ENCODE data around the gene WDR70.

WDR70 gene

GRCh38 chr5:37569466-37569865 is 190.3 kb downstream of the WDR70 start:
- Histone ChIP-seq H2AFZ (ENCODE audit: low read depth, low read length, severe bottlenecking) (no peak overlapping the region), H3K79me2 (ENCODE audit: insufficient read depth, low read length) (no peaks in the 10 kb centered on the region), H3K4me2 (ENCODE audit: low read depth, low read length, poor library complexity, severe bottlenecking) (no peak overlapping the region), H3F3A (ENCODE audit: insufficient read depth) (no peaks in the 10 kb centered on the region; the same call in 1 of the 2 replicates), H3K4me3 (ENCODE audit: insufficient read depth, low read length, poor library complexity, severe bottlenecking) (no peak overlapping the region), H4K20me1 (ENCODE audit: low read depth, low read length) (no peaks in the 10 kb centered on the region), H3K27ac (ENCODE audit: low read depth, low read length) (no peak overlapping the region), H3K36me3 (ENCODE audit: low read length) (no peaks in the 10 kb centered on the region), H3K9me2 (replicated peaks; ENCODE audit: insufficient read depth, low read length) (no peaks in the 10 kb centered on the region), H3K9ac (ENCODE audit: low read length) (no peak overlapping the region), H3K9me3 (ENCODE audit: insufficient read depth, low read length) (no peaks in the 10 kb centered on the region), H3K27me3 (ENCODE audit: low read length) (no peaks in the 10 kb centered on the region)
- TF ChIP-seq CTCF (IDR thresholded peaks at IDR 0.05; ENCODE audit: insufficient read depth, low read length, poor library complexity, severe bottlenecking) (no peak), EZH2phosphoT487 (conservative IDR thresholded peaks at IDR 0.05; ENCODE audit: low read length) (no peak)

- Histone ChIP-seq H3F3A (ENCODE audit: insufficient read depth) (no peaks in the 10 kb centered on the region), H3K27ac (ENCODE audit: low read depth, low read length) (no peak overlapping the region), H3K9me2 (replicated peaks; ENCODE audit: insufficient read depth, low read length) (no peaks in the 10 kb centered on the region)
Observed at GRCh38 chr5:37570597-37570996, 191.5 kb downstream of the WDR70 start.

GRCh38 chr5:37571985-37572384 is 192.9 kb downstream of the WDR70 start:
- Histone ChIP-seq H3F3A (ENCODE audit: insufficient read depth) (no peaks in the 10 kb centered on the region), H2AFZ (ENCODE audit: low read depth, low read length, severe bottlenecking) (no peak overlapping the region), H4K20me1 (ENCODE audit: low read depth, low read length) (no peaks in the 10 kb centered on the region), H3K4me2 (ENCODE audit: low read depth, low read length, poor library complexity, severe bottlenecking) (no peak overlapping the region), H3K4me3 (ENCODE audit: insufficient read depth, low read length, poor library complexity, severe bottlenecking) (no peak overlapping the region), H3K9me2 (replicated peaks; ENCODE audit: insufficient read depth, low read length) (no peaks in the 10 kb centered on the region), H3K36me3 (ENCODE audit: low read length) (no peaks in the 10 kb centered on the region), H3K9ac (ENCODE audit: low read length) (no peak overlapping the region), H3K79me2 (ENCODE audit: insufficient read depth, low read length) (no peaks in the 10 kb centered on the region), H3K27me3 (ENCODE audit: low read length) (no peaks in the 10 kb centered on the region), H3K27ac (ENCODE audit: low read depth, low read length) (no peak overlapping the region), H3K9me3 (ENCODE audit: insufficient read depth, low read length) (no peaks in the 10 kb centered on the region)
- TF ChIP-seq CTCF (IDR thresholded peaks at IDR 0.05; ENCODE audit: insufficient read depth, low read length, poor library complexity, severe bottlenecking) (no peak), EZH2phosphoT487 (conservative IDR thresholded peaks at IDR 0.05; ENCODE audit: low read length) (no peak)

More at GRCh38 chr5:37570597-37570996, 191.5 kb downstream of the WDR70 start:
- H2AFZ ChIP-seq (ENCODE audit: low read depth, low read length, severe bottlenecking) = no peak overlapping the region
- no peak overlapping the region for H3K9ac ChIP-seq (ENCODE audit: low read length)
- H3K9me3 ChIP-seq (ENCODE audit: insufficient read depth, low read length) = no peaks in the 10 kb centered on the region
- no peaks in the 10 kb centered on the region for H3K36me3 ChIP-seq (ENCODE audit: low read length)
- TF ChIP-seq CTCF (IDR thresholded peaks at IDR 0.05; ENCODE audit: insufficient read depth, low read length, poor library complexity, severe bottlenecking) (no peak), EZH2phosphoT487 (conservative IDR thresholded peaks at IDR 0.05; ENCODE audit: low read length) (no peak)
- no peaks in the 10 kb centered on the region for H3K27me3 ChIP-seq (ENCODE audit: low read length)
- no peak overlapping the region for H3K4me3 ChIP-seq (ENCODE audit: insufficient read depth, low read length, poor library complexity, severe bottlenecking)
- no peak overlapping the region for H3K4me2 ChIP-seq (ENCODE audit: low read depth, low read length, poor library complexity, severe bottlenecking)
- no peaks in the 10 kb centered on the region for H4K20me1 ChIP-seq (ENCODE audit: low read depth, low read length)
- no peaks in the 10 kb centered on the region for H3K79me2 ChIP-seq (ENCODE audit: insufficient read depth, low read length)
